ENCODE results near the gene CCR5. TPM values are rescaled to one million over a fixed set of nuclear protein-coding genes. Genes with fewer than 3 reads are reported as not detected.
A peak's percentile ranks its signal among the peaks of the same experiment; 100 is the strongest.

The CCR5 gene
- total and polyA plus RNA-seq, 9 of the 15 experiments (the other 6 are each of a cell fraction or from before 2014, with no cell fraction given), result not detected

DNA sequence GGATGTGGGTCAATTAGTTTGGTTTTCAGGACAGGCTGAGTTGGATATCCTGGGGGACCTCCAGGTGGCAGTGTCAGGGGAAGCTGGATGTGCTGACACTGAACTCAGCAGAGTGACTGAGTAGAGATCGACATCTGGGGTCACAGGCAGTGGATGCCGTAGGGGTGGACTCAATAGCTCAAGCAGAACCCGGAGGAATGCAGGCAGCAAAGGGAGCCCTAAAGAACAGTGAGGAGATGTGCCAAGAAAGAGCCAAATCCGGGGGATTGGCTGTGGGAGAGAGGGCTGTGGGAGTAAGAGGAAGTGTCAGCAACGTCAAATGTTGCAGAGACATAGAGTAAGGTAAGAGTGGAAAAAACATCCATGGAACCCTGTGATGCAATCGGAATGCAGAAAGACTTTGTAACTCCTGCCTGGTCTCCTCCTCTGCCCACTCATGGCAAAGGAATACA lies 24.5 kb downstream of the CCR5 start (continued):
- TF ChIP-seq, protein P1, sequence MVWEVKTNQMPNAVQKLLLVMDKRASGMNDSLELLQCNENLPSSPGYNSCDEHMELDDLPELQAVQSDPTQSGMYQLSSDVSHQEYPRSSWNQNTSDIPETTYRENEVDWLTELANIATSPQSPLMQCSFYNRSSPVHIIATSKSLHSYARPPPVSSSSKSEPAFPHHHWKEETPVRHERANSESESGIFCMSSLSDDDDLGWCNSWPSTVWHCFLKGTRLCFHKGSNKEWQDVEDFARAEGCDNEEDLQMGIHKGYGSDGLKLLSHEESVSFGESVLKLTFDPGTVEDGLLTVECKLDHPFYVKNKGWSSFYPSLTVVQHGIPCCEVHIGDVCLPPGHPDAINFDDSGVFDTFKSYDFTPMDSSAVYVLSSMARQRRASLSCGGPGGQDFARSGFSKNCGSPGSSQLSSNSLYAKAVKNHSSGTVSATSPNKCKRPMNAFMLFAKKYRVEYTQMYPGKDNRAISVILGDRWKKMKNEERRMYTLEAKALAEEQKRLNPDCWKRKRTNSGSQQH (CRISPR knock-in tag; IDR thresholded peaks at IDR 0.05), result 0 out of 2 replicates have a peak, but pooled peaks have one; percentile 50
- no peak for TF ChIP-seq STAT5A (IDR thresholded peaks at IDR 0.05; ENCODE audit: borderline replicate concordance, low read length)
- TF ChIP-seq, protein P2, sequence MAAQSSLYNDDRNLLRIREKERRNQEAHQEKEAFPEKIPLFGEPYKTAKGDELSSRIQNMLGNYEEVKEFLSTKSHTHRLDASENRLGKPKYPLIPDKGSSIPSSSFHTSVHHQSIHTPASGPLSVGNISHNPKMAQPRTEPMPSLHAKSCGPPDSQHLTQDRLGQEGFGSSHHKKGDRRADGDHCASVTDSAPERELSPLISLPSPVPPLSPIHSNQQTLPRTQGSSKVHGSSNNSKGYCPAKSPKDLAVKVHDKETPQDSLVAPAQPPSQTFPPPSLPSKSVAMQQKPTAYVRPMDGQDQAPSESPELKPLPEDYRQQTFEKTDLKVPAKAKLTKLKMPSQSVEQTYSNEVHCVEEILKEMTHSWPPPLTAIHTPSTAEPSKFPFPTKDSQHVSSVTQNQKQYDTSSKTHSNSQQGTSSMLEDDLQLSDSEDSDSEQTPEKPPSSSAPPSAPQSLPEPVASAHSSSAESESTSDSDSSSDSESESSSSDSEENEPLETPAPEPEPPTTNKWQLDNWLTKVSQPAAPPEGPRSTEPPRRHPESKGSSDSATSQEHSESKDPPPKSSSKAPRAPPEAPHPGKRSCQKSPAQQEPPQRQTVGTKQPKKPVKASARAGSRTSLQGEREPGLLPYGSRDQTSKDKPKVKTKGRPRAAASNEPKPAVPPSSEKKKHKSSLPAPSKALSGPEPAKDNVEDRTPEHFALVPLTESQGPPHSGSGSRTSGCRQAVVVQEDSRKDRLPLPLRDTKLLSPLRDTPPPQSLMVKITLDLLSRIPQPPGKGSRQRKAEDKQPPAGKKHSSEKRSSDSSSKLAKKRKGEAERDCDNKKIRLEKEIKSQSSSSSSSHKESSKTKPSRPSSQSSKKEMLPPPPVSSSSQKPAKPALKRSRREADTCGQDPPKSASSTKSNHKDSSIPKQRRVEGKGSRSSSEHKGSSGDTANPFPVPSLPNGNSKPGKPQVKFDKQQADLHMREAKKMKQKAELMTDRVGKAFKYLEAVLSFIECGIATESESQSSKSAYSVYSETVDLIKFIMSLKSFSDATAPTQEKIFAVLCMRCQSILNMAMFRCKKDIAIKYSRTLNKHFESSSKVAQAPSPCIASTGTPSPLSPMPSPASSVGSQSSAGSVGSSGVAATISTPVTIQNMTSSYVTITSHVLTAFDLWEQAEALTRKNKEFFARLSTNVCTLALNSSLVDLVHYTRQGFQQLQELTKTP (IDR thresholded peaks at IDR 0.05; ENCODE audit: low read depth in 1 of 2, partially characterized antibody in 2 of 2), result peak in 1 of 2 experiments; percentile 40
- no peak for TF ChIP-seq PHF20 (IDR thresholded peaks at IDR 0.05; ENCODE audit: partially characterized antibody)
- TF ChIP-seq, protein P3, sequence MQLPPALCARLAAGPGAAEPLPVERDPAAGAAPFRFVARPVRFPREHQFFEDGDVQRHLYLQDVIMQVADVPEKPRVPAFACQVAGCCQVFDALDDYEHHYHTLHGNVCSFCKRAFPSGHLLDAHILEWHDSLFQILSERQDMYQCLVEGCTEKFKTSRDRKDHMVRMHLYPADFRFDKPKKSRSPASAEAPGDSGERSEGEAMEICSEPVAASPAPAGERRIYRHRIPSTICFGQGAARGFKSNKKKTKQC (CRISPR knock-in tag; IDR thresholded peaks at IDR 0.05), result no peak
- TF ChIP-seq GABPB2 (CRISPR knock-in tag; conservative IDR thresholded peaks at IDR 0.05), result no peak
- TF ChIP-seq CAMTA2 (CRISPR knock-in tag; conservative IDR thresholded peaks at IDR 0.05), result no peak
- no peak for TF ChIP-seq ZNF699 (CRISPR knock-in tag; IDR thresholded peaks at IDR 0.05; ENCODE audit: insufficient replicate concordance)
- peak in 1 of 2 experiments; percentile 27; a peak in 1 of 4 replicates for TF ChIP-seq MAZ (CRISPR knock-in tag; conservative IDR thresholded peaks at IDR 0.05 in 1 of 2, IDR thresholded peaks at IDR 0.05 in 1 of 2)
- no peak for TF ChIP-seq GABPB1 (CRISPR knock-in tag; IDR thresholded peaks at IDR 0.05)
- no peak for TF ChIP-seq POLR2AphosphoS2 (IDR thresholded peaks at IDR 0.05; ENCODE audit: low read length)
- no peak for TF ChIP-seq EP300 (IDR thresholded peaks at IDR 0.05; ENCODE audit: low read length)
- no peak for TF ChIP-seq ZNF133 (CRISPR knock-in tag; IDR thresholded peaks at IDR 0.05)
- peak; percentile 34; the same call in 1 of the 2 replicates for TF ChIP-seq L3MBTL2 (IDR thresholded peaks at IDR 0.05)
- 0 out of 2 replicates have a peak, but pooled peaks have one; percentile 48 for TF ChIP-seq NR2C2 (CRISPR knock-in tag; IDR thresholded peaks at IDR 0.05)
- peak; percentile 57; the same call in 1 of the 2 replicates for TF ChIP-seq NR2C2 (tag; IDR thresholded peaks at IDR 0.05)
- no peak for TF ChIP-seq ZNF311 (CRISPR knock-in tag; IDR thresholded peaks at IDR 0.05)
- TF ChIP-seq, protein P4, sequence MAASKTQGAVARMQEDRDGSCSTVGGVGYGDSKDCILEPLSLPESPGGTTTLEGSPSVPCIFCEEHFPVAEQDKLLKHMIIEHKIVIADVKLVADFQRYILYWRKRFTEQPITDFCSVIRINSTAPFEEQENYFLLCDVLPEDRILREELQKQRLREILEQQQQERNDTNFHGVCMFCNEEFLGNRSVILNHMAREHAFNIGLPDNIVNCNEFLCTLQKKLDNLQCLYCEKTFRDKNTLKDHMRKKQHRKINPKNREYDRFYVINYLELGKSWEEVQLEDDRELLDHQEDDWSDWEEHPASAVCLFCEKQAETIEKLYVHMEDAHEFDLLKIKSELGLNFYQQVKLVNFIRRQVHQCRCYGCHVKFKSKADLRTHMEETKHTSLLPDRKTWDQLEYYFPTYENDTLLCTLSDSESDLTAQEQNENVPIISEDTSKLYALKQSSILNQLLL (CRISPR knock-in tag; IDR thresholded peaks at IDR 0.05; ENCODE audit: borderline replicate concordance), result no peak
- TF ChIP-seq, protein P5, sequence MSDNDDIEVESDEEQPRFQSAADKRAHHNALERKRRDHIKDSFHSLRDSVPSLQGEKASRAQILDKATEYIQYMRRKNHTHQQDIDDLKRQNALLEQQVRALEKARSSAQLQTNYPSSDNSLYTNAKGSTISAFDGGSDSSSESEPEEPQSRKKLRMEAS (CRISPR knock-in tag; IDR thresholded peaks at IDR 0.05), result no peak
- no peak for TF ChIP-seq HMG20B (CRISPR knock-in tag; IDR thresholded peaks at IDR 0.05)
- 0 out of 2 replicates have a peak, but pooled peaks have one; percentile 17 for TF ChIP-seq SMAD4 (CRISPR knock-in tag; conservative IDR thresholded peaks at IDR 0.05)
- peak; percentile 77 for TF ChIP-seq CEBPB (tag; IDR thresholded peaks at IDR 0.05)
- no peak for TF ChIP-seq SLC30A9 (CRISPR knock-in tag; IDR thresholded peaks at IDR 0.05)

Measured in K562 (cell line).